Activated CD8-positive, alpha-beta memory T cell treated with anti-CD3 and anti-CD28 coated beads, Interleukin-2, amount 50 U/mL, for 1 hour (primary cell): ENCODE results near the gene EFCAB12.
A peak's percentile ranks its signal among the peaks of the same experiment; 100 is the strongest.
"Not testable (repeated sequence)": the region's sequence is repeated elsewhere in the genome, so short reads cannot be mapped to it uniquely, and the experiment has no call there.

ENCODE experiments used
- DNase-seq: peaks from one replicate; pipeline ENCODE4 v3.0.0-alpha.2; 2020; ENCODE audit errors: extremely low read depth

Gene EFCAB12

DNA sequence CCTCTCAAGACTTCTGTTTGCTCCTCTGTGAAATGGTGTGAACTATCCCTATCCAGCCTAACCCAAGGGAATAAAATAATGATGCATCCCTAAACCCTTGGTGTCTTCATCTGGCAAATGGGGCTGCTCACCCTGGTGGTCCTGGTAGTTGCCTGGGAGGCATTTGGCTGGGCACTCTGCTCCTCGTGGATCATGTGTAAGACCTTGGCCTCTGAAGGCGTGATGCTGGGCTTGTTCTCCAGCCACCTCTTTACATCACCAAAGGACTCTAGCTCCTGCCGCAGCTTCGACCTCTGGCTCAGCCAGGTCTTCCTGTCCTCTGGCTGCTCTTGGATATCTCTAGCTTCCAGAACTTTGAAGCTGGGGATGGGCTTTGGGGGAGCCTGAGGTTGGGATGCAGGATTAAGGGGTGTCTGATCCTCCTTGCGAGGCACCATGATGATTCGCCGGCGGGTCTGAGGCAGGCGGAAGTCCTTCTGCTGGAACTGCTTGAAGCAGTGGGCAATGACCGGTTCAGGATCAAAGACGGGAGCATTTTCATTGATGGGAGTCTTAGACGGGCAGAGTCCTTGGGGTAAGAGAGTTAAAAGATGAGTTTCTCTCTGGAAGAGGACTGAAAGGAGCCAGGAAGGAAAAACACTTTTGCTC lies 7.1 kb downstream of the EFCAB12 start:
- no peak for DNase-seq

DNA sequence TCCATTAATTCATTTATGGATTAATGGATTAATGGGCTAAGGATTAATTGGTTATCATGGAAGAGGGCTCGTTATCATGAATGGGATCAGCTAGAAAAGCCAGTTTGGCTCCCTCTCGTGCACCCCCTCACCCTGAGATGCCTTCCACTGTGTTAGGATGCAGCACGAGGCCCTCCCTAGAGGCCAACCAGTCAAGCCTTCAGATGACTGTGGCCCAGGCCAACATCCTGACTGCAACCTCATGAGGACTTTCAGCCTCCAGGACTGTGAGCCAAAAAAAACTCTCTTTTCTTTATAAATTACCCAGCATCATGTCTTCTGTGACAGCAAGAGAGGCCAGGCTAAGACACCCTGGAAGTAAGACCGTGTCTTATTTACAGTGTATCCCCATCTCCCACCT lies 9.0 kb downstream of the EFCAB12 start:
- no peak for DNase-seq

DNA sequence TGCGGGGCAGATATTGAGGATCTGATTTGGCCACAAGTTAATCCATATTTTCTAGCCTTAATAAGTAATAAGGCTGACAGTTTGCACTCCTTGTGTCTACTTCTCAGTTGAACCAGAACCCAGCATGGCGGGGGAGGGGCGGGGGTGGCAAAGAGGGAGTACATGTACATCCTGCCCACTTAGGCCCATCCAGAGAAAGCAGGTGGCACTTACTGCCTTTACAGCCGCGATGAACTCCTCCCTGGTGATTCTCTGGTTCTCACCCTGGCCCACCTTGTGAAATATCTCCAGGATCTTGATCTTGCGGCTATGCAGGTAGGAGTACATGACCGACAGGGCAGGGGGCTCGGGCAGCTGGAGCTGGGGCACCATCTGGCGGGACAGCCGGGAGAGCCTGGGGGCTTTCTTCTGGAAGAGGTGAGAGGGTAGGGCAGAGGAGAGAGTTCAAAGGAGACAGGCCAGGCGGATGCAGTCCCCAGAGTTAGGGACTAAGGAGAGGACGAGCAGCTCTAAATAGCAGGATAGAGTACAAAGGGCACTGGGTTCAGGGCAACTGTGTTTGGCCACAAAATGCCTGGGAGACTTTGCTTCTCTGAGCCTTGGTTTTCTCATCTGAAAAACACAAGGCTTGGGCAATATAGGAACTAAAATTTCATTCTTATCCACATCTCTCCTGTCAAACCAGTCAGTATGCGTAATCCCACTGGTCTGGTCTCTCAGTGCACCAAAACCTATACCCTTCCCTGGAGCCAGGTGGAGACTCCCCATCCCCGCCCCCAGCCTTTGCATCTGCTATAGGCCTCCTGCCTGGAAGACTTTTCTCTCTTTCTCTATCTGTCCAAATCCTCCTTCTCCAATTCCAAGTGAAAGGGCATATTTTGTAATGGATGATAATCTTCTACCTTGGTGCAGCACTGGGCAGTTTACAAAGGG lies 10.1 kb downstream of the EFCAB12 start:
- DNase-seq: no peak

DNA sequence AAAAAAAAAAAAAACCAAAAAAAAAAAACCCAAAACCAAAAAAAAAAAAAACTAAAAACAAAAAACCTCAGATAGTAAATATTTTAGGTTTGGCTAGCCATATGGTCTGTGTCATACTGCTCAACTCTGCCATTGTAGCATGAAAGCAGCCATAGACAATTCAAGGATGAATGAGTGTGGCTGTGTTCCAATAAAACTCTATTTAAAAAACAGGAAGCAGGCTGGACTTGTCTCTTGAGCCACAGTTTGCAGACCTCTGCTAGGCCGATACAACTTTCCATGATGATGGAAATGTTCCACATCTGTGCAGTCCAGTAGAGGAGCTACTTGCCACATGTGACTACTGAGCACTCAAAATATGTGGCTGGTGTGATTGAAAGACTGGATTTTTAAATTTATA lies 11.1 kb downstream of the EFCAB12 start:
- no peak for DNase-seq

DNA sequence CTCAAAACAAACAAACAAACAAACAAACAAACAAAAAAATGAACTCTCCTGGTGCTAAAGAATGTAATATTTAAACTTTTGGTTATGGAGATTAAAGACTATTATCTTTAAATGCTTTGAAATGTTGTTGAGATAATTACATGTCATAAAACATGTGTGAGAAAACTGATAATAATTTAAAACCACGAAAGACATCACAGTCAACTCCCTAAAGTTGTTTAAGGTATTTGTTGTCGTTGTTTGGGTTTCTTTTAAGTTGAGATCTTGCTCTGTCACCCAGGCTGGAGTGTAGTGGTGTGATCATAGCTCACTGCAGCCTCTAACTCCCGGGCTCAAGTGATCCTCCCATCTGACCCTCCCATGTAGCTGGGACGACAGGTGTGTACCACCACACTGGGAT lies 12.0 kb downstream of the EFCAB12 start:
- DNase-seq: no peak

DNA sequence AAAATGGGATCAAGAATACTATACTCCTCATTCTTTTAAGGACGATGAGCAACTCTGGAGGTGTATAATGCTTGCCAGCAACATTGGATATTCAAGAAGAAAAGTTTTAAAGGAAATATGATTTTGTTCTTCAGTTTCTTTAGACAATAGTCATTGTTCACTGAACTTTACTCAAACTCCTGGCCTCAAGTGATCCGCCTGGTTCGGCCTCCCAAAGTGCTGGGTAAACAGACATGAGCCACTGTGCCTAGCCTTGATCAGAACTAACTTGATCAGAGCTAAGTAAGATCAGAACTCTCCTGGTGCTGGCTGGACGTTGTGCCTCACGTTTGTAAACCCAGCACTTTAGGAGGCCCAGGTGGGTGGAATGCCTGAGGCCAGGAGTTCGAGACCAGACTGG lies 12.6 kb downstream of the EFCAB12 start:
- no peak for DNase-seq

DNA sequence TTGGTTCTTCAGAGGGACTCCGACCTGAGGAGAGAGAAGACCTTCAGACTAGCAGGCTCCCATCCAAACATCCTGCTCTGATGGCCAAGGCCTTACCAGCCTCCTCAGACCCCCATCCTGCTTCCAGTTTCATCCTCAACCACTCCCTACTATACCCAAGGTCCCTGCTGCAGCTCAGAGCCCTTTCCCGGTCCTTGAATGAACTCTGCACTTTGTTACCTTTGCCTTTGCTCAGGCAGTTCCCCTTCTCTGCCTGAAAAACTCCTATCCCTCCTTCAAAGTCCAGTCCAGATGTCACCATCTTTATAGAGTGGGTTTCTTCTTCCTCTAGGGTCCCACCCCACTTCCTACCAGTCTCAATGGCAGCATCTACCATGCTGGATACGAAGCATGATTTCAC lies 13.1 kb downstream of the EFCAB12 start:
- no peak for DNase-seq

DNA sequence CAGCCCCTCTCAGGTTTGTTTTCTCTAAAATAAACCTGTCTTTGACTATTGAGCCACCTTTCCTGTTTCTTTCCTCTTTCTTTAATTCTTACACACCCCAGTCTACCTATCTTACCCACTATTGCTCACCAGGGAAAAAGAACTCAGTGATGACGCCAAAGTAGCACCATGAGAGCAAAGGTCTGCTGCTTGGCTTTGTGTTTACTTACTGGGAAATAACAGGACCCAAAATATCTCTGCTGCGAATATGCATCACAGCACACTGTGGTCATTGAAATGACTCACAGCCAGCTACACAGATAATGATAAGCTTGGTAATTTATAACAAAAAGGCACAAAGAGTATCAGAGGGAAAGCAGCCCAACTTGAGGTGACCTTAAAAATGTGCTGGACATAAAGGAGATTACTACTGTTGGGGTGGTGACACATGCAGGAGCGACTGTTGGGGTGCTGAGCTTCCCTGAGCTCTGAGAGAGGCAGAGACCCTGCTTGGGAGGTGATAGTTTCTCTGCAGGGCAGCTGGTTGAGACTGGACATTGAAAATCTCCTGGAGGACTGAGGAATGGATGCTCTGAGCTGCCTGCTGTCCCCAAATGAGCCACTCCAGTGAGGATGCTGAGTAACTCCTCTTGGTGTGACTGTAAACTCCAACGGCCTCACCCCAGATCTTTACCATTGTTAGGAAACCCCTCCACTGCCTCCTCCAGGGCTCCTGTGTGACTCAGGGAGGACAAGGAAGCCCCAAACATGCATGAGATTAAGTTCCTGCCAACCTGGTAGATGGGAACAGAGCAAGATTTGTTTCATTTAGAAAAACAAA lies 14.5 kb downstream of the EFCAB12 start:
- no peak for DNase-seq

DNA sequence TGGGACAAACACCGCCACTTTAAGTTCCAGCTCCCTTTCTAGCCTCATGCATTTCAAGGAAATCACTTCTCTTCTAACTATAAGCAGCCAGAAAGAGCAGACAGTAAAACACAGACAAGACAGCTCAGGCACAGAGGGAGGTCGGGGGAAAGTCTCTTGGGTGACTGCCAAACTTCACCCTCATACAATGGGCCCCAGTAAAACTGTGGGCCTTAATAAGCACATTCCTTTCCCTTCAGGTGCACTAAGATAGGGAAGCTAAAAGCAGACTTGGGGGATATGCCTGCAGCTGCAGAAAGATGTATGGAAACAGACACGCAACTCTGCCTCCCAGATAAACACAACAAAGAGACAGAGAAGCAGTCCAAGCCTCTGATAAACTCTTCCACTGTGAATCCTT lies 15.2 kb downstream of the EFCAB12 start:
- DNase-seq: not testable (repeated sequence)

DNA sequence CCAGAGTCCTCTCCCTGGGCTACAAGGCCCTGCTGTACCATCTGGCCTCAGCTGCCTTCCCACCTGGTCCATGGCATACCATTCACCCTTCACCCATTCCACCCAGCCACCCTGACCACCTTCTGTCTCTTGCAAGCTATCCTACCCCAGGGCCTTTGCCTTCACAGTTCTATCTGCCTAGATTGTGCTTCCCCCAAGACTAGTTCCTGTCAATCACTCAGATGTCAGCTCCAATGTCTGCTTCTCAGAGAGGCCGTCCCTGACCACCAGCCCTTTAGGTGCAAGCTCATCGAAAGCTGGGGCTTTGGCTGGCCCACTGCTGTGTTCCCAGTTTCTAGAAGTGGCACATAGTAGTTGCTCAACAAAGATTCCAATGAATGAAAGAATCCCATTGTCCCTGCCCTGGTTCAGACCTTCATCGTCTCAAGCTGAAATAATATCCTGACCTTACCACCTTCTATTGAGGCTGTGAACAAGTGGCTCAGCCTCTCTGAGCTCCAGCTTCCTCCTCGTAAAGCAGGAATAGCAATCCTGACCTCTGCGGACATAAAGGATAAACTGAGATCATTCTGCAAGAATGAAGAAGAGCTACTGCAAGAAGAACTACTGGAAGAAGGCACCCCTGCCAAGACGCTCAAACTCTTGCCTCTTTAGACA lies 15.8 kb downstream of the EFCAB12 start:
- no peak for DNase-seq

DNA sequence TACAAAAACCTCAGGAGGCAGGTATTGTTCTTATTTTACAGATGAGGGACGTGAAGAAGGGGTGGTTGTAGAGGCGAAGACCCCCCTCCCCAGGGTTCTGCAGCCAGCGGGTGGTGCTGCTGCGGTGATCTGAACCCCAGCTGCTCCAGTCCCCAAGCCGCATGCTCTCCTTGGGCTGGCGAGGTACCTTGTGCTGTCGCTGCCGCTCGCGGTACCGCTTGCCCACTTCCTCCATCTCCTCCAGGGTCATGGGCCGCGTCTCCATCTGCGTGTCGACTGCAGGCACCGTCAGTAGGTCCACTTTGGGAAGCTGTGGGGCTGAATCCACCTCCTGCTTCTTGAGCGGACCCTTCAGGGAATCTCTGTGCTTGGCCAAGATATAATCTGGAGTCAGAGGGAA lies 17.5 kb downstream of the EFCAB12 start:
- no peak for DNase-seq

DNA sequence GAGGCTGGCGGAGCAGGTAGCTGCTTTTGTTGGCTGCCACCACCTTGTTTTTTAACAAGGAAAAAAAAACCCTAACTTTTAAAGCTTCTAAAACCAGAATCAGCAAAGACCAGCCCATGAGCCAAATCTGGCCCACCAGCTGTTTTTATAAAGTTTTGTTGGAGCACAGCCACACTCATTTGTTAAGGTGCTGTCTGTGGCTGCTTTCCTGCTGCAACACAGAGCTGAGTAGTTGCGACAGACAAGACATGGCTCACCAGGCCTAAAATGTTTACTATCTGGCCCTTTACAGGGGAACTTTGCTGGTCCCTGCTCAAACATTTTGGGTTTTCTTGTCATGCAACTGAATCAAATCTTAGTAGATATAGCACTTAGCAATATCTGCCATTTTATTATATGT lies 18.9 kb downstream of the EFCAB12 start:
- no peak for DNase-seq

DNA sequence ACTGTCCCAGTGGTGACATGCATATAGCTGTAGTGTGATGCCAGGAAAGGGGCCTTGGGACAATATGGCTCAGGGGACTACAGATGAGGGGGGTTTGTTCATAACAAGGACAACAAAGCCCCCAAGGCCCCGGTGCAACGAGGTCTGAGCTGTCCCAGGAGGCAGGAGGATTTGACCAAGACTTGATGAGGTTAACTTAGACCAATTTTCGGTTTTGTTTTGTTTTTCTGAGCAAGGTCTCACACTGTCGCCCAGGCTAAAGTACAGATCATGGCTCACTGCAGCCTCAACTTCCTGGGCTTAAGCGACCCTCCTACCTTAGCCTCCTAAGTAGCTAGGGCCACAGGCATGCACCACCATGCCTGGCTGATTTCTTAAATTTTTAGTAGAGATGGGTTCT lies 23.8 kb downstream of the EFCAB12 start:
- no peak for DNase-seq

DNA sequence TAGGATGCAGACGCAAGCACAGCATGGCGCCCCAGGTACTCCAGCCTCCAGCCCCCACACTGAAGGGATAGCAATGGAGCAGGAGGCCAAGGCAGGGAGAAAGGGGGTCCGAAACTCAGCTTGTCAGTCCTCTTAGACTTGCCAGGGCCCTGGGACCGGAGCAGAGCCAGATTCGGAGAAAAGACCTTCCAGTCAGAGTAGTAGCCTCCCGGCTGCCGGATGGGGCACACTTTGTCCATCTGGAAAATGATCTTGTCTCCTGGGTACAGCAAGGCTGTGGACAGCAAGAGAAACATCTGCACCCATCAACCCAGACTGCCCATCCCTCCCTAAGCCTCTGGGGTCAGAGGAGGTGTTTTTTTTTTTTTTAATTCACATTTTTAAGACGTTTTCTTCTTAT lies 24.3 kb downstream of the EFCAB12 start:
- no peak for DNase-seq

DNA sequence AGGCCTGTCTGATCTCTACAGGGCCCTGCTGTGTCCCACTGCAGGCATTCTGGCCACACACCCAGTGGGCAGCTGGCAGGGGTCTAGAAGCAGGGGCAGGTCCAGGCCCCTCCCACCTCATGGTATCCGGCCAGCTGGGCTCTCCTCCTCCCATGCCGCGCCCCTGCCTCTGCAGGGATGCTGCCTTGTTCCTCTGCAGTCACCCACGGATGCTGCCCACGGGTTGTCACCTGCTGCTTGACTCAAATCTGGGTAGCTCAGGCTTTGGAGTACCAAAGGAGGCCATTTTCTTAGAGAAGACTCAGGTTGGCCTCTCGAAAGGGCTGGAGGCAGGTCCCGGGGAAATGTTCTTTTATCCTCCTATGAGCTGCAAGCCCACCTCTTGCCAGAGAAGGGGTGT lies 25.0 kb downstream of the EFCAB12 start:
- DNase-seq: no peak

DNA sequence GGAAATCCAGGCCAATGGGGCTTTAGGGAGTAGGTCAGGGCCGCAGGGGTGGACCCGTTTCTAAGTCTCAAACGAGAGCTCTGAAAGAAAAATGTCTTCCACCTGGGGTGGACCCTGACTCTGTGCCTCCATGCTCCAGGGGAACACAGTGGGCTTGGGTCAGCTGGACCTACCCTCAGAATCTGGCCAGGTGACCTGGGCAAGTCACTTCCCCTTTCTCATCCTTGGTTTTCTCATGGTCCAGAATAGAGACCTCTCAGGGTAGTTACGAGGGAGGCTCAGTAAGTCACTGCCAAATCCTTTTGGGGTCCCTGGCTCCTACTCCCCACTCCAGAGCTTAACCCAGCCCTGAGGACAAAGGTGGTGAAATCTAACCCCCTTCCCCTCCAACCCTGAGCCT lies 25.8 kb downstream of the EFCAB12 start:
- no peak for DNase-seq

DNA sequence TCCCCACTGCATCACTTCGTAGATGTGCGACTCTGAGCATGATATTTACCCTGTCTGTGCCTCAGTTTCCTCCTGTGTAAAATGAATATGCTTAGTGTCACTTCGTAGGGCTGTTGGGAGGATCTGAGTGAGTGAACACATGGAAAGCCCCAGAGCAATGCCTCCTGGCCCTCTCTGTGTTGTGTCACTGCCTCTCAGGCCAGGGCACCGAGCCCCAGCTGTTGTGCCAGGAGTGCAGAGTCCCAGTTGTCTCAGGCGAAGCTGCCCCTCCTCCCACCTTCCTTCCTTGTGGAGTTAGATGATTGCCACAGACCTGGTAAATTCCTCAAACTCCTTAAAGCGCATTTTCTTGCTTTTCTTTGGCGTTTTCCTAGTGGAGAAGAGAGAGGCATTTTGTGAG lies 26.2 kb downstream of the EFCAB12 start:
- DNase-seq: no peak

DNA sequence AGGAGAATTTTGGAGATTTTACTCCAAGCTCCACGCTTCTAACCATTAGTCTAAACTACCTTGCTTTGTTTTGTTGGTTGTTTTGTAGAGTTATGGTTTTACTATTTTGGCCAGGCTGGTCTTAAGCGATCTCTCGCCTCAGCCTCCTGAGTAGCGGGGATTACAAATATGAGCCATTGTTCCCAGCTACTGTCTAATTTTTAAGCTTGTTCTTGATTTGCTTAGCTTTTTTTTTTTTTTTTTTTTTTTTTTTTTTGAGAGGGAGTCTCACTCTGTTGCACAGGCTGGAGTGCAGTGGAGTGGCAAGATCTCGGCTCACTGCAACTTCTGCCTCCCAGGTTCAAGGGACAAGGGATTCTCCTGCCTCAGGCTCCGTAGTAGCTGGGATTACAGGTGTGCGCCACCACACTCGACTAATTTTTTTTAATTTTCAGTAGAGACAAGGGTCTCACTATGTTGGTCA lies 28.5 kb downstream of the EFCAB12 start:
- no peak for DNase-seq

DNA sequence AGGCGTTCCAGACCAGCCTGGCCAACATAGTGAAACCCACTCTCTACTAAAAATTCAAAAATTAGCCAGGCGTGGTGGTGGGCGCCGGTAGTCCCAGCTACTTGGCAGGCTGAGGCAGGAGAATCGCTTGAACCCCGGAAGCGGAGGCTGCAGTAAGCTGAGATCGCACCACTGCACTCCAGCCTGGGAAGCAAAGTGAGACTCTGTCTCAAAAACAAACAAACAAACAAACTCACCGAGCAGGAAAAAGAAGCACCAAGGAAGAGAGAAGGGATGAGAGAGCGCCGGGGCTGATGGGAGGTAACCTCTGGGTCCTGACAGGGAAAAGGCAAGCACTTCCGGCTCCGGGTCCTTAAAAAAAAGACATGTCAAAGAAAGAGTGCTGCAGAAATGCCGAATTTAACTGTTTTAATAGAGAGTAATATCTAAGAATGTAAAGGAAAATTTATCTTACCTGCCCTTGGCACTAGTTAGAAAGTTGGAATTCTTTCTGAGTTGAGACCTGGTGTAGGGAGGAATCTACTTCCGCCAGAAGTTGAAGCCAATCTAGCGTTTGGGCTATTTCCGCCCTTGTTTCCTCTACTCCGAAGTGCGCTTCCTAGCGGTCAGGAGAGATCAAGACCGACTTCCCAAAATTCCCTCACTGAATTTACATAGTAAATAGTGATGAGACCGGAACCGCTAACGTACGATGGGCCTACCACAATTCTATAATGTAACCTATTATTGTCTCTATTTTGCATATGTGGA lies 29.1 kb downstream of the EFCAB12 start:
- peak; percentile 45 for DNase-seq

DNA sequence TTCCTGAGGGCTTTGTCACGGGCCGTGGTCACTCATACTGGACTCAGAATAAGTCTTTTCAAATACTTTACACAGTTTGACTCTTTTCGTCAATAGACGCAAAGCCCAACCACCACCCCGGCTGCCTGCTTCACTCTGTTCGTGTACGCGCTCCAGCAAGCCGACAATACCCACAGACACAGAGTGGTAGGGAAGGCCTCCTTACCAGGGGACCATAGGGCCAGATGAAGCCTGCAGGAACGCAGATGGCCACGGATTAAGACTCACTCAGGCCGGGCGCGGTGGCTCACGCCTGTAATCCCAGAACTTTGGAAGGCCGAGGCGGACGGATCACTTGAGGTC lies 29.7 kb downstream of the EFCAB12 start:
- DNase-seq: no peak
